Gastroesophageal sphincter (tissue), 3 donors: Measurements from ENCODE around the gene HSPA1B.
"Not testable (repeated sequence)": the region's sequence is repeated elsewhere in the genome, so short reads cannot be mapped to it uniquely, and the experiment has no call there.

Source experiments
- CTCF ChIP-seq, 4 experiments: fragments of 200-600 bp in 2 of 4; fragments of 450-650 bp in 2 of 4; sonication (generic) in 1 of 4; IDR thresholded peaks; one replicate each; pipeline ENCODE4 v1.5.1; 2017 to 2019; ENCODE audit warnings: antibody characterized with exemption in 4 of 4, mild to moderate bottlenecking in 2 of 4, moderate library complexity in 2 of 4
- EP300 ChIP-seq: sonication (generic); formaldehyde crosslinking; IDR thresholded peaks from one replicate; pipeline ENCODE4 v1.6.1; 2017; ENCODE audit warnings: antibody characterized with exemption, mild to moderate bottlenecking
- POLR2A ChIP-seq, 2 donors: fragments of 450-650 bp; IDR thresholded peaks; one replicate each; pipeline ENCODE4 v1.6.1; 2017; ENCODE audit warnings: antibody characterized with exemption in 2 of 2, mild to moderate bottlenecking in 2 of 2, moderate library complexity in 1 of 2
- POLR2AphosphoS5 ChIP-seq: sonication (generic); formaldehyde crosslinking; IDR thresholded peaks from one replicate; pipeline ENCODE4 v1.6.1; 2017; ENCODE audit warnings: antibody characterized with exemption

- TF ChIP-seq CTCF (IDR thresholded peaks at IDR 0.05); POLR2A (IDR thresholded peaks at IDR 0.05); POLR2AphosphoS5; EP300: not testable (repeated sequence)
Observed at GRCh38 chr6:31817929-31818511, 9.5 kb upstream of the HSPA1B start.
